Neutrophil (primary cell): ENCODE measurements around the gene PPP6R2.

Source experiments
- H3K27ac ChIP-seq: fragments of 200-600 bp; sonication (generic); 2 replicates; pipeline ENCODE4 v1.5.1; 2016; ENCODE audit warnings: mild to moderate bottlenecking, moderate library complexity
- H3K27me3 ChIP-seq: fragments of 200-600 bp; sonication (generic); 2 replicates; pipeline ENCODE4 v1.6.0; 2016; ENCODE audit warnings: mild to moderate bottlenecking
- H3K36me3 ChIP-seq: fragments of 200-600 bp; sonication (generic); 2 replicates; pipeline ENCODE4 v1.5.1; 2017
- H3K4me1 ChIP-seq, 2 experiments: fragments of 200-600 bp in 1 of 2; sonication (generic) in 1 of 2; 1 replicate in 1 of 2; 2 replicates in 1 of 2; pipeline versions ENCODE4 v1.5.1 to v1.6.1; 2013 to 2016; ENCODE audit warnings: low read depth in 1 of 2, low read length in 1 of 2, mild to moderate bottlenecking in 1 of 2, moderate library complexity in 1 of 2; ENCODE audit not compliant: control insufficient read depth in 1 of 2, insufficient read depth in 1 of 2
- H3K4me3 ChIP-seq, 2 experiments: fragments of 200-600 bp in 1 of 2; sonication (generic) in 1 of 2; 1 replicate in 1 of 2; 2 replicates in 1 of 2; pipeline ENCODE4 v1.5.1; 2013 to 2016; ENCODE audit warnings: low read depth in 1 of 2, low read length in 1 of 2, mild to moderate bottlenecking in 1 of 2, moderate library complexity in 1 of 2
- H3K9me3 ChIP-seq: fragments of 200-600 bp; sonication (generic); 2 replicates; pipeline ENCODE4 v1.5.1; 2016
- TF ChIP-seq, protein P1 (sequence below): fragments of 200-600 bp; sonication (generic); IDR thresholded peaks from 2 replicates; pipeline ENCODE4 v1.5.1; 2016; ENCODE audit warnings: antibody characterized with exemption

PPP6R2 gene

DNA sequence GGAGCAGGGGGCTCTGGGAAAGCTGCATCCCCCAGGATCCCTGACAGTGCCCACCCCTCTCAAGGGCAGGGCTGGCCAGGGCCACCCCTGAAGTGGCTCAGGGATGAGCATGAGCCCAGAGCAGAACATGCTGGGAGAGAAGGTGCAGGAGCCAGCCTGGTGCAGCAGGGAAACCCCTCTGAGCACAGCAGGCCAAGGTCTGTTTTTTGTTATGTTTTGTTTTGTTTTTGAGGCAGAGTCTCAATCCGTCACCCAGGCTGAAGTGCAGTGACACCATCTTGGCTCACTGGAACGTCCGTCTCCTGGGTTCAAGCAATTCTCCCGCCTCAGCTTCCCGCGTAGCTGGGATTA is 132.5 kb downstream of the PPP6R2 start:
- Histone ChIP-seq H3K9me3 (no peaks in the 10 kb centered on the region), H3K27ac (no peak overlapping the region), H3K4me3 (peak overlapping the region; percentile 66 to 81), H3K27me3 (peaks cover 43% of the 10 kb centered on the region), H3K4me1 (peaks cover 24 to 37% of the 10 kb centered on the region in 2 experiments), H3K36me3 (peaks cover 3% of the 10 kb centered on the region)
- TF ChIP-seq, protein P1, sequence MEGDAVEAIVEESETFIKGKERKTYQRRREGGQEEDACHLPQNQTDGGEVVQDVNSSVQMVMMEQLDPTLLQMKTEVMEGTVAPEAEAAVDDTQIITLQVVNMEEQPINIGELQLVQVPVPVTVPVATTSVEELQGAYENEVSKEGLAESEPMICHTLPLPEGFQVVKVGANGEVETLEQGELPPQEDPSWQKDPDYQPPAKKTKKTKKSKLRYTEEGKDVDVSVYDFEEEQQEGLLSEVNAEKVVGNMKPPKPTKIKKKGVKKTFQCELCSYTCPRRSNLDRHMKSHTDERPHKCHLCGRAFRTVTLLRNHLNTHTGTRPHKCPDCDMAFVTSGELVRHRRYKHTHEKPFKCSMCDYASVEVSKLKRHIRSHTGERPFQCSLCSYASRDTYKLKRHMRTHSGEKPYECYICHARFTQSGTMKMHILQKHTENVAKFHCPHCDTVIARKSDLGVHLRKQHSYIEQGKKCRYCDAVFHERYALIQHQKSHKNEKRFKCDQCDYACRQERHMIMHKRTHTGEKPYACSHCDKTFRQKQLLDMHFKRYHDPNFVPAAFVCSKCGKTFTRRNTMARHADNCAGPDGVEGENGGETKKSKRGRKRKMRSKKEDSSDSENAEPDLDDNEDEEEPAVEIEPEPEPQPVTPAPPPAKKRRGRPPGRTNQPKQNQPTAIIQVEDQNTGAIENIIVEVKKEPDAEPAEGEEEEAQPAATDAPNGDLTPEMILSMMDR = no peak

DNA sequence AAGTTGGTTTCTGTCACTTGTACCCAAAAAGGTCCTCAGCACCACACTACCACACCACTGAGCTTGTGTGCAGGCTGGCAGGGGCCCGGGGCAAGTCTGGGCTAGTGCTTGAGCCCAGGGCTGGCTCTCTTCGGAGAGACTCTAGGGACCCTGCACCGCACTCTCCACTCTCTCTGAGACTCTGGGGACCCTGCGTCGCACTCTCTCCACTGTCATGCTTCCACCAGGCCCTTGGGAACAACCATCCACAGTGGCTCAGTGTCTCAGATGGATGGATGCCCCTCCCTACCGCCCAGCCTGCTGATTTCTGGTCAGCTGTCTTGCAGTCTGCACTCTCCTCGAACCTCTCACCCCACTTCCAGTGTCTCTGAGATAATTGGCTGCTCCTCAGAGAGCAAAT is 133.7 kb downstream of the PPP6R2 start:
- Histone ChIP-seq H3K9me3 (no peaks in the 10 kb centered on the region), H3K4me1 (peaks cover 25 to 33% of the 10 kb centered on the region in 2 experiments), H3K4me3 (no peak overlapping the region)

GRCh38 chr22:50477923-50478322 is 134.8 kb downstream of the PPP6R2 start:
- H3K4me1 ChIP-seq = peaks cover 24 to 32% of the 10 kb centered on the region in 2 experiments
- TF ChIP-seq, protein P1 = no peak
- H3K36me3 ChIP-seq = no peaks in the 10 kb centered on the region
- H3K27me3 ChIP-seq = peaks cover 66% of the 10 kb centered on the region
- H3K27ac ChIP-seq = no peak overlapping the region
- H3K4me3 ChIP-seq = no peak overlapping the region
- no peaks in the 10 kb centered on the region for H3K9me3 ChIP-seq

More for the DNA sequence above, 133.7 kb downstream of the PPP6R2 start:
- Histone ChIP-seq H3K27ac (no peak overlapping the region), H3K27me3 (peaks cover 55% of the 10 kb centered on the region), H3K36me3 (peaks cover 3% of the 10 kb centered on the region)
- TF ChIP-seq, protein P1 = no peak

- H3K27me3 ChIP-seq = peaks cover 84% of the 10 kb centered on the region
- TF ChIP-seq, protein P1 = no peak
- H3K36me3 ChIP-seq = no peaks in the 10 kb centered on the region
- H3K9me3 ChIP-seq = no peaks in the 10 kb centered on the region
- no peak overlapping the region for H3K4me3 ChIP-seq
- no peak overlapping the region for H3K27ac ChIP-seq
- peaks cover 11 to 17% of the 10 kb centered on the region in 2 experiments for H3K4me1 ChIP-seq
Observed at GRCh38 chr22:50479721-50480120, 136.6 kb downstream of the PPP6R2 start.

GRCh38 chr22:50481045-50481439 is 137.9 kb downstream of the PPP6R2 start:
- Histone ChIP-seq H3K27me3 (peaks cover 97% of the 10 kb centered on the region), H3K4me3 (peak overlapping the region; percentile 65 to 80), H3K9me3 (no peaks in the 10 kb centered on the region), H3K36me3 (no peaks in the 10 kb centered on the region), H3K4me1 (peaks cover 5 to 10% of the 10 kb centered on the region in 2 experiments), H3K27ac (no peak overlapping the region)
- TF ChIP-seq, protein P1 = no peak
